ENCODE results near the gene KCNIP1. TPM values are rescaled to one million over a fixed set of nuclear protein-coding genes. Genes with fewer than 3 reads are reported as not detected.

KCNIP1 gene
- total RNA-seq, 1 donor from 2014 or later, result 2.1 TPM

DNA sequence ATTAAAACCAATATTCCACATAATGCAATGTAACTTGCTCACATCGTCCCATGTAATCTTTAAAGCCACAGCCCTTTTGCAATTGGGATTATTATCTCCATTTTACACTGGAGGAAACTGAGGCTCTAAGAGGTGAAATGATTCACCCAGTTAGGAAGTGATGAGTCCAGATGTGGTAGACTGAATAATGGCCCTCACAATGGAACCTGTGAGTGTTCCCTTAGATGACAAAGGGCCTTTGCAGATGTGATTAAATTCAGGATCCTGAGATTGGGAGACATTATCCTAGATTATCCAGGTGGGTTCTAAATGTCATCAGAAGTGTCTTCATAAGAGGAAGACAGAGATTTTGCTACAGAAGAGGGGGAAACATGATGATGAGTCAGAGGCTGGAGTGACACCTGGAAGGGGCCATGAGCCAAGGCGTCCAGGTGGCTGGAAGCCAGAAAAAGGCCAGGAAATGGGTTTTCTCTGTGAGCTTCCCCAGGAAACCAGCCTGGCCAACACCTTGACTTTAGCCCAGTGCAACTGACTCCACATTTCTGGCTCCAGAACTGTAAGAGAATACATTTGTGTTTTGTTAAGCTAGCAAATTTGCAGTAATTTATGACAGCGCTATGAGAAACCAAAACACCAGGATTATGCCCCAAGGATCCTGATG is 139.1 kb downstream of the KCNIP1 start:
- ATAC-seq, result no peak
- no peak for DNase-seq (ENCODE audit: low spot score)
- intact Hi-C loops (cut with DNase I), result no loop called here

GRCh38 chr5:170643591-170643990 is 139.8 kb downstream of the KCNIP1 start:
- ATAC-seq (no peak), DNase-seq (ENCODE audit: low spot score) (no peak)
- intact Hi-C loops (cut with DNase I), result no loop called here

DNA sequence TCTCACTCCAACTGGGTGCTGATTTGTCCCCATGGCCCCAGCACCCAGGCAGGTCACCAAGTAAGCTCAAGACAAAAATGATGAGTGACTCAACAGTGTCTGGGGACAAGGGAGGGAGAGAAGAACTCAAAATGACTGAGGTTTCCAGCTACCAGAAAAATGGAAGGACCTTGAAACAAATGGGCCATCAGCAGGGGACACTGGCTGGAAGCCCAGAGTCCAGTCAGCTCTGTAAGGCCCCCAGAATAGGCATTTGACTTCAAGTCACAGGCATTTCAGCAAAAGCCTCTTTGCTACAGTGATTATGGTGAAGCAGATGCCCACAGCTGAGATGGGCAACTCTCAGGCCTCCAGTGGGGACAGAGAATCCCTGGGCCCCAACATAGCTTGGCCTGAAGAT is 140.7 kb downstream of the KCNIP1 start:
- intact Hi-C loops (cut with DNase I), result no loop called here
- no peak for ATAC-seq
- no peak for DNase-seq (ENCODE audit: low spot score)

GRCh38 chr5:170648541-170648940 is 144.7 kb downstream of the KCNIP1 start:
- DNase-seq (ENCODE audit: low spot score), result no peak
- ATAC-seq, result no peak
- intact Hi-C loops (cut with DNase I), result no loop called here

DNA sequence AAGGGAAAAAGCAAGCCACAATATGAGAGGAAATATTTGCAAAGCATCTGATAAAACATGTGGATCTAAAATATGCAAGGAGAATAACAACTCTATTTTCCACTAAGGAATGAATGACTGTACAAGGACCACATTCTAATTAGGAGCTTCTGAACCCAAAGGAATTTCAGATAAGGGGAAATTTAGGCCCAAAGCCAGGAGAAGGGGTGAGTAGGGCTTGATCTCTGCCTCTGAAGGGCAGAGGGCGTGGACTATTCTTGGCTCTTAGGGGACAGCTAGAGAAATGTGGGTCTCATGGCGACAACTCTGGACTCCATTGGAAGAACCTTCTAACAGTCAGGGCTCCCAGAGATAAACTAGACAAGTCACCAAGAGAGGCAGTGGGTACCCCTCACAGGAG is 147.0 kb downstream of the KCNIP1 start:
- DNase-seq (ENCODE audit: low spot score) (no peak), ATAC-seq (no peak)
- intact Hi-C loops (cut with DNase I), result no loop called here

DNA sequence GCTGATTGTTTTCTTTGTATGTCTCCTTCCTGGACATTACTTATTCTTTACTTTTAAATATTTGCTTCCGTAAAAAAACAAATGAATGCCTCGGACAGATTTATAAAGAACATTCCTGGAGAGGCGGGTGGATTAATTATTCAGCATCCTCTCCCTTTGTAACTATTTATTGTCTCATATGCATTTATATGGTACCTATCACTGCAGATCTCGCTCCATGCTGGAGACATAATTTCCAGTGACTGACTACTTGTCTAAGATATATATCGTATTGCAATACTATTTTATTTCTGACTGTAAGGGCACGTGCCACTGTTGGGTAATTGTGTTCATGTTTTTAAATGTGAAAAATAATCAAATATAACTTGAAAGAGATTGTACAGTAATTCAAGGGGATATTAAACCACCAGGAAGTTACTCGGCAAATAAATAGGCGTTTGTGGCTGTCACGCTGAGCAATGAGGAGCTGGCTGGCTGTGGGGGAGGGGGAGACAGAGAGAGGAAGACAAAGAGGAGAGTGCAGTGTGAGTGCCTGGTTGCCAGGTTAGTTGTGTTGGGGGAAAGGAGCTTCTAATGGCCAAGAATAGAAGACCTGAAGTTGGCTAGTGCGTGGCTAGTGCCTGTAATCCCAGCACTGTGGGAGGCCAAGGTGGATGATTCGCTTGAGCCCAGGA is 147.9 kb downstream of the KCNIP1 start:
- DNase-seq (ENCODE audit: low spot score), result no peak
- ATAC-seq, result no peak
- intact Hi-C loops (cut with DNase I), result no loop called here

DNA sequence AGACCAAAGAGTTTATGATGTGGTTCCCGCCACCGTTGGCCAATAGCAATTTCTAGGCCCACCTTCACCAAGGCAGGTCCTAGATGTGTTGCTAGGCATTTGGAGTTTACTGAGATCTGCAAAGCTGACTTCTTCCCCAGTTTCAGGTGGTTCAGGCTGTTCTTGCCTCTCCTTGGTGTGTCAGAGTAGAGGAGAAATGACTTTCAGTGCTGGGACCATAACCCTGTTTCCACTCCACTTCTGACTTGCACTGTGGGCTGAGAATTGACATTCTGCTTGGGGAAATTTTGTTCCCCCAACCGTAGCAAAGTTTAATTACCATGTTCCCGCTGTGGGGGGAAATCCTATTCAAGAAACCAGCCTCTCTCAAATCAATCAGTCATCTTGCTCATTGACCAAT is 151.7 kb downstream of the KCNIP1 start:
- DNase-seq (ENCODE audit: low spot score) (no peak), ATAC-seq (no peak)
- intact Hi-C loops (cut with DNase I), result no loop called here

- DNase-seq (ENCODE audit: low spot score), result no peak
- intact Hi-C loops (cut with DNase I), result no loop called here
- ATAC-seq, result no peak
Observed at GRCh38 chr5:170655920-170656319, 152.1 kb downstream of the KCNIP1 start.

DNA sequence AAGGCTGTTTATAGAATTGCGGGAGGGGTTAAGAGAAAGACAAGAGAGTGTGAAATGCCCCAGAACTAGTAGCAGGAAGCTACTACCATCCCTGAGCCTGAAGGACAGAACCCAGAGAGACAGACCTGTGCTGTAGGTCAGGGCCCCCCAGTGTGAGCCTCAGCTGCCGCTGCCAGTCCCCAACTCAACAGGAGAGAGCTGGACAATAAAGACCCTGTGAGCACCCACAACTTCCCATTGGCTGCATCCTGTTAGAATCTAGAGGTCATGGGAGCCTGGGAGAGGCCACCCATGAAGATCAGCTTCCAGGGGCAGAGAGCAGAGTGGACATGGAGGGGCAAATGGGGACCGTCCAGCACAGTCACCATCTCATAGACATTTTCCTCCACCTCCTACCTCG is 152.5 kb downstream of the KCNIP1 start:
- ATAC-seq (no peak), DNase-seq (ENCODE audit: low spot score) (no peak)

GRCh38 chr5:170660531-170660930 is 156.7 kb downstream of the KCNIP1 start:
- DNase-seq (ENCODE audit: low spot score), result no peak
- intact Hi-C loops (cut with DNase I), result no loop called here
- ATAC-seq, result no peak

More for the DNA sequence above, 152.5 kb downstream of the KCNIP1 start:
- intact Hi-C loops (cut with DNase I), result no loop called here

DNA sequence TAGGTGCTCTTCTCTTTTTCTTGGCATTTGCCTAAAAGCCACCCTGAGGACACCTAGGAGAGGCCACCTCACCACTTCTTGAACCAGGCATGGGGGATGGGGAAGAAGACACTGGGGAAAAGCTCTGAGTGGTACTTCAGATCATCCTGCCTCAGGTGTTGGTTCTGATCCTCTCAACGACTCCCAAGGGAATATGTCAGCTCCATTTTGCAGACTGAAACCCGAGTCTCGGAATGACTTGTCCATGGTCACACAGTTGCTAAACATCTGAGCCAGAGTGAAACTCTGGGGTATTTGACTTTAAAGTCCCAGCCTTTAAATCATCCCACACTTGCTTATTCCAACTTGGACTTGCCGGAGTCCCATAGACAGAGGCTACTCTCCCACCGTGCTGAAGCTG is 159.1 kb downstream of the KCNIP1 start:
- DNase-seq (ENCODE audit: low spot score) (no peak), ATAC-seq (no peak)
- intact Hi-C loops (cut with DNase I), result no loop called here

GRCh38 chr5:170678811-170679210 is 175.0 kb downstream of the KCNIP1 start:
- intact Hi-C loops (cut with DNase I), result no loop called here
- ATAC-seq, result no peak
- DNase-seq (ENCODE audit: low spot score), result no peak

DNA sequence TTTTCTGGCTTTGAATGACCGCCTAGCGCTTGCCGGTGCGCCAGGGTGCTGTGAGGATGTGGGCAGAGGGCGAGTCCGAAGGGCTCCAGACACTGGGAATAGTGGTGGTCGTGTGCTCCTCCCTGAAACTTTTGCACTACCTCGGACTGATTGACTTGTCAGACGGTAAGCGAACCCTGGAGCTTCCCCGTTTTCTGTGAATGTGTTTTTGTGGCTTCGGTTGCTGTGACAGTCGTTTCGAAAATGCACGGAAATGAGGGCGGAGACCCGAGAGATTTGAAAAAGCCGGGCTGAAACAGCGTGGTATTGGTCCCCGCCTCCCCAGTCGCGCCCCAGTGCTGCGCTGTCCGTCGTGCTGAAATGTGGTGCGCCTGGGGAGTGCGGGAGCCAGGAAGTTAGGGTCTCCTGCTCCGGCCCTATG is 177.2 kb downstream of the KCNIP1 start:
- DNase-seq (ENCODE audit: low spot score) (no peak), ATAC-seq (peak; percentile 67)
- intact Hi-C loops (cut with DNase I), result no loop called here

- ATAC-seq, result no peak
- no peak for DNase-seq (ENCODE audit: low spot score)
- intact Hi-C loops (cut with DNase I), result no loop called here
Observed at GRCh38 chr5:170691657-170692056, 187.8 kb downstream of the KCNIP1 start.

GRCh38 chr5:170693701-170694100 is 189.9 kb downstream of the KCNIP1 start:
- intact Hi-C loops (cut with DNase I), result no loop called here
- no peak for DNase-seq (ENCODE audit: low spot score)
- ATAC-seq, result no peak

- intact Hi-C loops (cut with DNase I), result no loop called here
- no peak for DNase-seq (ENCODE audit: low spot score)
- ATAC-seq, result no peak
Observed at GRCh38 chr5:170694911-170695310, 191.1 kb downstream of the KCNIP1 start.

- DNase-seq (ENCODE audit: low spot score), result no peak
- intact Hi-C loops (cut with DNase I), result no loop called here
- no peak for ATAC-seq
Observed at GRCh38 chr5:170697031-170697430, 193.2 kb downstream of the KCNIP1 start.

DNA sequence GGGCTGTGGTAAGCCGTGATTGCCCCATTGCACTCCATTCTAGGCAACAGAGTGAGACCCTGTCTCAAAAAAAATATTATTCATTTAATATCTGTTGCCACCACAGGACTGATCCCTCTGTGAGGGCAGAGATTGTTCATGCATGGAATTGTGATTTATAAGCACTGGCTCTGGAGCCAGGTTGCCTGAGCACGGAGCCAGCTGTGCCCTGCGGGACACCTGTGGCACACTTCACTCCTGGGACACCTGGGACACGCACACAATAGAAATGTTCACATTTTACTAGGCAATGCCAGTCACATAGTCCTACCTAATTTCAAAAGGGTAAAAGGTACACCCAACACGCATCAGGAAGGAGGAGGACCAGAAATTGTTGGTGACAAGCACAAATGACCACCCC is 196.7 kb downstream of the KCNIP1 start:
- no peak for ATAC-seq
- no peak for DNase-seq (ENCODE audit: low spot score)
- intact Hi-C loops (cut with DNase I), result no loop called here

GRCh38 chr5:170701334-170701733 is 197.5 kb downstream of the KCNIP1 start:
- no peak for ATAC-seq
- DNase-seq (ENCODE audit: low spot score), result no peak
- intact Hi-C loops (cut with DNase I), result no loop called here

DNA sequence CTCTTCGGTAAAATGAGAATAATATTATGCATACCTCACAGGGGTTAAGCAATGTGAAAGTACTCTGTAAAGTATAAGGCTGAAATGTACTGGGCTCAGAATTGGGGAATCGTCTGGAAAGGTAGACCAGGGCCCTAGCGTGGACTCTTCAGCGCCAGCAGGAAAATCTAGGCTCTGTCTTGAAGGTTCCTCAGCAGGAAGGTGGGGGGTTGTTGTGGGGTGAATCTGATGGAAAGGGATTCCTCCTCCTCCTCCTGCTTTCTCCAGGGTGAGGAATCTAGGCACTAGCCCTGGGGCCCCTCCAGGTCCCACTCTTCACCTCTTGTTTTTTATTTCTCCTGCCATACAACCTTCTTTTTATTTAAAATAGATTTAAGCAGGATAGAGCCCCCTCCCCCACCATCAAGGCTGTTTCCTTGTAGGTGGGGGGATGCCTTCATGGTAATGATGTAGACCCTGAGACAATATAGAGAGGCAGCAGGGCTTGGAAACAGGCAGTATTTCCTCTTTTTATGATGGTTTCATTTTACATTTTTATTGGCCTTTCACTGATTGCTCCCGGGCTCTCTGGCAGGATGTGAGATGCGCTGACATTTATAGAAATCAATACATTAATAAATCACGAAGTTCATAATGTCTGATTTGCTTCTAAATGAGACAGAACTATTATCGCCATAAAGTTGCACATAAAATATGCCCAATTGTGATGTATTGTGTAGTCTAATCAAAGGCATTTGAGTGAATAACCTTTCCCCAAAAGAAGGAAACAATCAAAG is 200.8 kb downstream of the KCNIP1 start:
- intact Hi-C loops (cut with DNase I), result no loop called here
- ATAC-seq (no peak), DNase-seq (ENCODE audit: low spot score) (no peak)

Measured in sciatic nerve (tissue), 2 donors.